ENCODE data around the gene RYR3. TPM values are rescaled to one million over a fixed set of nuclear protein-coding genes. Genes with fewer than 3 reads are reported as not detected.

RYR3 gene
- total and polyA plus RNA-seq, 10 of the 15 experiments (the other 5 are each of a cell fraction or from before 2014, with no cell fraction given): under 0.01 to 0.44 (median 0.16) TPM; not detected in 5

DNA sequence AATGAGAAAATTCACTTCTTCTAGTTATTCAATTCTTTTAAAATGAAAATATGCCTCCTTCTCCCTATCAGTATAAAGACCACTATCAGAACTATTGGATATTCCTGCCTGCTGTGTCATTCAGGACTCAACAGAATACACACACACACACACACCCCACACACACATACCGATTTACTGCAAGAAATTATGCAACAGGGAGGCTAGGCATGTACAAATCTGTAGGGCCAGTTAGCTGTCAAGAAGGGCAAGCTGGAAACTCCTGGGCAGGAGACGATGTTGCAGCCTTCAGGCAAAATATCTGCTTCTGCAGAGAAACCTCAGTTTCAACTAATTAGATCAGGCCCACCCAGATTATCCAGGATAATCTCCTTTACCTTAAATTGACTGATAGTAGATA lies 13.9 kb upstream of the RYR3 start:
- no peak overlapping the region for H3K9ac ChIP-seq (ENCODE audit: control insufficient read depth, insufficient read depth, low read length)
- ATAC-seq (no peak), FAIRE-seq (no peak), DNase-seq (ENCODE audit: low read depth, low spot score) (no peak)
- in situ Hi-C loops (cut with MboI) (loop anchor here (10.0 kb wide), 1 partner anchor 398 kb away; no protein-coding TSS in a partner anchor), intact Hi-C loops (cut with micrococcal nuclease; ENCODE audit: unreplicated experiment) (no loop called here)
- H3K36me3 ChIP-seq (ENCODE audit: control insufficient read depth in 2 of 2, insufficient read depth in 2 of 2, low read length in 1 of 2): no peaks in the 10 kb centered on the region
- H3K9me3 ChIP-seq (replicated peaks; ENCODE audit: control insufficient read depth, insufficient read depth, low read length): no peaks in the 10 kb centered on the region
- no TSS peak for BruUV-seq (replicated peaks)
- WGBS (ENCODE audit: insufficient coverage, insufficient replicate concordance, low lambda C conversion rate, missing lambda C conversion rate): 3% methylated on average over 2 of the region's 2 CpGs
- ChIA-PET RAD21 (ENCODE audit: unreplicated experiment) (interaction anchor here (7.5 kb wide), 1 partner anchor 404 kb away, joined by 93 read pairs; no protein-coding TSS in a partner anchor), SMC1A (ENCODE audit: uncharacterized antibody, unreplicated experiment) (interaction anchor here (0.6 to 1.2 kb wide), 2 partner anchors 16 to 371 kb away, joined by 3 read pairs; no protein-coding TSS in a partner anchor), POLR2A (no interaction called here), CTCF (interaction anchor here (1.0 to 8.0 kb wide), 4 partner anchors 16 to 440 kb away, joined by 3 to 153 read pairs (median 34); no protein-coding TSS in a partner anchor)
- H3K4me2 ChIP-seq (ENCODE audit: control insufficient read depth, insufficient read depth): no peak overlapping the region
- H2AFZ ChIP-seq (ENCODE audit: control insufficient read depth, low read depth, low read length): no peak overlapping the region
- no peaks in the 10 kb centered on the region; a peak in 1 of 4 replicates for H3K27me3 ChIP-seq (replicated peaks in 1 of 2; ENCODE audit: control insufficient read depth in 2 of 2, insufficient read depth in 2 of 2, low read length in 1 of 2)
- no peaks in the 10 kb centered on the region for H3K4me1 ChIP-seq (ENCODE audit: control insufficient read depth, insufficient read depth, low read length)
- no peaks in the 10 kb centered on the region for H4K20me1 ChIP-seq (ENCODE audit: control insufficient read depth, insufficient read depth)
- no peak overlapping the region for H3K4me3 ChIP-seq
- H3K79me2 ChIP-seq (ENCODE audit: control insufficient read depth, insufficient read depth, low read length): no peaks in the 10 kb centered on the region
- TF ChIP-seq YBX1 (IDR thresholded peaks at IDR 0.05) (no peak), FOXM1 (IDR thresholded peaks at IDR 0.05; ENCODE audit: low read depth, low read length) (no peak), SMARCA5 (IDR thresholded peaks at IDR 0.05) (no peak), DPF2 (IDR thresholded peaks at IDR 0.05) (no peak), LARP7 (IDR thresholded peaks at IDR 0.05) (no peak), POLR2AphosphoS2 (IDR thresholded peaks at IDR 0.05; ENCODE audit: low read depth, low read length) (no peak), STAT1 (conservative IDR thresholded peaks at IDR 0.05) (no peak), SIX5 (IDR thresholded peaks at IDR 0.05; ENCODE audit: low read depth, low read length, severe bottlenecking) (no peak), CHD1 (IDR thresholded peaks at IDR 0.05; ENCODE audit: low read depth, low read length) (no peak), FOXK2 (IDR thresholded peaks at IDR 0.05) (no peak)
- TF ChIP-seq, protein P1, sequence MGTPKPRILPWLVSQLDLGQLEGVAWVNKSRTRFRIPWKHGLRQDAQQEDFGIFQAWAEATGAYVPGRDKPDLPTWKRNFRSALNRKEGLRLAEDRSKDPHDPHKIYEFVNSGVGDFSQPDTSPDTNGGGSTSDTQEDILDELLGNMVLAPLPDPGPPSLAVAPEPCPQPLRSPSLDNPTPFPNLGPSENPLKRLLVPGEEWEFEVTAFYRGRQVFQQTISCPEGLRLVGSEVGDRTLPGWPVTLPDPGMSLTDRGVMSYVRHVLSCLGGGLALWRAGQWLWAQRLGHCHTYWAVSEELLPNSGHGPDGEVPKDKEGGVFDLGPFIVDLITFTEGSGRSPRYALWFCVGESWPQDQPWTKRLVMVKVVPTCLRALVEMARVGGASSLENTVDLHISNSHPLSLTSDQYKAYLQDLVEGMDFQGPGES (IDR thresholded peaks at IDR 0.05): no peak
- TF ChIP-seq, protein P2, sequence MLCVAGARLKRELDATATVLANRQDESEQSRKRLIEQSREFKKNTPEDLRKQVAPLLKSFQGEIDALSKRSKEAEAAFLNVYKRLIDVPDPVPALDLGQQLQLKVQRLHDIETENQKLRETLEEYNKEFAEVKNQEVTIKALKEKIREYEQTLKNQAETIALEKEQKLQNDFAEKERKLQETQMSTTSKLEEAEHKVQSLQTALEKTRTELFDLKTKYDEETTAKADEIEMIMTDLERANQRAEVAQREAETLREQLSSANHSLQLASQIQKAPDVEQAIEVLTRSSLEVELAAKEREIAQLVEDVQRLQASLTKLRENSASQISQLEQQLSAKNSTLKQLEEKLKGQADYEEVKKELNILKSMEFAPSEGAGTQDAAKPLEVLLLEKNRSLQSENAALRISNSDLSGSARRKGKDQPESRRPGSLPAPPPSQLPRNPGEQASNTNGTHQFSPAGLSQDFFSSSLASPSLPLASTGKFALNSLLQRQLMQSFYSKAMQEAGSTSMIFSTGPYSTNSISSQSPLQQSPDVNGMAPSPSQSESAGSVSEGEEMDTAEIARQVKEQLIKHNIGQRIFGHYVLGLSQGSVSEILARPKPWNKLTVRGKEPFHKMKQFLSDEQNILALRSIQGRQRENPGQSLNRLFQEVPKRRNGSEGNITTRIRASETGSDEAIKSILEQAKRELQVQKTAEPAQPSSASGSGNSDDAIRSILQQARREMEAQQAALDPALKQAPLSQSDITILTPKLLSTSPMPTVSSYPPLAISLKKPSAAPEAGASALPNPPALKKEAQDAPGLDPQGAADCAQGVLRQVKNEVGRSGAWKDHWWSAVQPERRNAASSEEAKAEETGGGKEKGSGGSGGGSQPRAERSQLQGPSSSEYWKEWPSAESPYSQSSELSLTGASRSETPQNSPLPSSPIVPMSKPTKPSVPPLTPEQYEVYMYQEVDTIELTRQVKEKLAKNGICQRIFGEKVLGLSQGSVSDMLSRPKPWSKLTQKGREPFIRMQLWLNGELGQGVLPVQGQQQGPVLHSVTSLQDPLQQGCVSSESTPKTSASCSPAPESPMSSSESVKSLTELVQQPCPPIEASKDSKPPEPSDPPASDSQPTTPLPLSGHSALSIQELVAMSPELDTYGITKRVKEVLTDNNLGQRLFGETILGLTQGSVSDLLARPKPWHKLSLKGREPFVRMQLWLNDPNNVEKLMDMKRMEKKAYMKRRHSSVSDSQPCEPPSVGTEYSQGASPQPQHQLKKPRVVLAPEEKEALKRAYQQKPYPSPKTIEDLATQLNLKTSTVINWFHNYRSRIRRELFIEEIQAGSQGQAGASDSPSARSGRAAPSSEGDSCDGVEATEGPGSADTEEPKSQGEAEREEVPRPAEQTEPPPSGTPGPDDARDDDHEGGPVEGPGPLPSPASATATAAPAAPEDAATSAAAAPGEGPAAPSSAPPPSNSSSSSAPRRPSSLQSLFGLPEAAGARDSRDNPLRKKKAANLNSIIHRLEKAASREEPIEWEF (IDR thresholded peaks at IDR 0.05; ENCODE audit: insufficient replicate concordance, low read depth, low read length): no peak
- TF ChIP-seq, protein P3, sequence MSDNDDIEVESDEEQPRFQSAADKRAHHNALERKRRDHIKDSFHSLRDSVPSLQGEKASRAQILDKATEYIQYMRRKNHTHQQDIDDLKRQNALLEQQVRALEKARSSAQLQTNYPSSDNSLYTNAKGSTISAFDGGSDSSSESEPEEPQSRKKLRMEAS (IDR thresholded peaks at IDR 0.05; ENCODE audit: low read depth, low read length): no peak
- TF ChIP-seq, protein P4, sequence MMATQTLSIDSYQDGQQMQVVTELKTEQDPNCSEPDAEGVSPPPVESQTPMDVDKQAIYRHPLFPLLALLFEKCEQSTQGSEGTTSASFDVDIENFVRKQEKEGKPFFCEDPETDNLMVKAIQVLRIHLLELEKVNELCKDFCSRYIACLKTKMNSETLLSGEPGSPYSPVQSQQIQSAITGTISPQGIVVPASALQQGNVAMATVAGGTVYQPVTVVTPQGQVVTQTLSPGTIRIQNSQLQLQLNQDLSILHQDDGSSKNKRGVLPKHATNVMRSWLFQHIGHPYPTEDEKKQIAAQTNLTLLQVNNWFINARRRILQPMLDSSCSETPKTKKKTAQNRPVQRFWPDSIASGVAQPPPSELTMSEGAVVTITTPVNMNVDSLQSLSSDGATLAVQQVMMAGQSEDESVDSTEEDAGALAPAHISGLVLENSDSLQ (IDR thresholded peaks at IDR 0.05): no peak
- TF ChIP-seq, protein P5, sequence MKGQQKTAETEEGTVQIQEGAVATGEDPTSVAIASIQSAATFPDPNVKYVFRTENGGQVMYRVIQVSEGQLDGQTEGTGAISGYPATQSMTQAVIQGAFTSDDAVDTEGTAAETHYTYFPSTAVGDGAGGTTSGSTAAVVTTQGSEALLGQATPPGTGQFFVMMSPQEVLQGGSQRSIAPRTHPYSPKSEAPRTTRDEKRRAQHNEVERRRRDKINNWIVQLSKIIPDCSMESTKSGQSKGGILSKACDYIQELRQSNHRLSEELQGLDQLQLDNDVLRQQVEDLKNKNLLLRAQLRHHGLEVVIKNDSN (IDR thresholded peaks at IDR 0.05; ENCODE audit: borderline replicate concordance, extremely low read length, insufficient read depth, low read depth, low read length): no peak
- TF ChIP-seq, protein P6, sequence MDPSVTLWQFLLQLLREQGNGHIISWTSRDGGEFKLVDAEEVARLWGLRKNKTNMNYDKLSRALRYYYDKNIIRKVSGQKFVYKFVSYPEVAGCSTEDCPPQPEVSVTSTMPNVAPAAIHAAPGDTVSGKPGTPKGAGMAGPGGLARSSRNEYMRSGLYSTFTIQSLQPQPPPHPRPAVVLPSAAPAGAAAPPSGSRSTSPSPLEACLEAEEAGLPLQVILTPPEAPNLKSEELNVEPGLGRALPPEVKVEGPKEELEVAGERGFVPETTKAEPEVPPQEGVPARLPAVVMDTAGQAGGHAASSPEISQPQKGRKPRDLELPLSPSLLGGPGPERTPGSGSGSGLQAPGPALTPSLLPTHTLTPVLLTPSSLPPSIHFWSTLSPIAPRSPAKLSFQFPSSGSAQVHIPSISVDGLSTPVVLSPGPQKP (IDR thresholded peaks at IDR 0.05; ENCODE audit: low read depth, low read length): no peak
- no peak overlapping the region for H3K27ac ChIP-seq (ENCODE audit: control insufficient read depth, insufficient read depth)
